GM12878 (cell line): ENCODE measurements around the gene CACNA1A. TPM values are rescaled to one million over a fixed set of nuclear protein-coding genes. Genes with fewer than 3 reads are reported as not detected.

ENCODE experiments used
- ATAC-seq: fragments of 200-7000 bp; cut with Tn5 transposase; 3 replicates; pipeline ENCODE4 v1.9.1; 2020; ENCODE audit warnings: mild to moderate bottlenecking, moderate library complexity
- BruUV-seq: library from RNA; stranded (reverse); fragments of 400-500 nt; replicated peaks from 2 replicates; lab custom pipeline; 2021; lab: Mats Ljungman, UMichigan
- CTCF ChIA-PET: fragments of 300-600 bp; sonication (Branson Sonifier 250); formaldehyde crosslinking; extraction: SDS; loops from one replicate; lab custom pipeline; 2021; ENCODE audit warnings: inconsistent platforms; lab: Yijun Ruan, JAX
- POLR2A ChIA-PET: fragments of 350-600 bp; formaldehyde crosslinking; extraction: SDS; loops from one replicate; lab custom pipeline; 2021; ENCODE audit warnings: inconsistent platforms; lab: Charles Lee
- RAD21 ChIA-PET: fragments of 300-600 bp; sonication (Branson Sonifier 250); formaldehyde crosslinking; loops from one replicate; lab custom pipeline; 2023; ENCODE audit warnings: antibody characterized with exemption; ENCODE audit not compliant: unreplicated experiment; lab: Charles Lee
- SMC1A ChIA-PET: fragments of 300-600 bp; sonication (Branson Sonifier 250); formaldehyde crosslinking; loops from one replicate; lab custom pipeline; 2023; ENCODE audit not compliant: unreplicated experiment, uncharacterized antibody; lab: Charles Lee
- DNase-seq: peaks from one replicate; pipeline ENCODE4 v3.0.0-alpha.2; 2011; ENCODE audit warnings: low read depth, low spot score
- FAIRE-seq: peaks from 3 replicates; lab custom pipeline; 2011; peaks lifted over from hg19 to GRCh38; lab: Jason Lieb, UNC
- H2AFZ ChIP-seq: 2 replicates; pipeline ENCODE4 v1.6.0; 2011; ENCODE audit warnings: low read depth, low read length, control low read depth; ENCODE audit not compliant: control insufficient read depth
- H3K27ac ChIP-seq: 2 replicates; pipeline ENCODE4 v1.5.1; 2011; ENCODE audit warnings: control low read depth; ENCODE audit not compliant: control insufficient read depth, insufficient read depth
- H3K27me3 ChIP-seq, 2 experiments: replicated peaks in 1 of 2; 2 replicates each; pipeline versions ENCODE4 v1.6.0 to v1.6.1; 2011; ENCODE audit warnings: low read length in 1 of 2; ENCODE audit not compliant: control insufficient read depth in 2 of 2, insufficient read depth in 2 of 2
- H3K36me3 ChIP-seq, 2 experiments: 2 replicates each; pipeline ENCODE4 v1.5.1; 2011; ENCODE audit warnings: low read length in 1 of 2; ENCODE audit not compliant: control insufficient read depth in 2 of 2, insufficient read depth in 2 of 2
- H3K4me1 ChIP-seq: 2 replicates; pipeline ENCODE4 v1.6.1; 2011; ENCODE audit warnings: mild to moderate bottlenecking, low read length, moderate library complexity, mixed read lengths; ENCODE audit not compliant: control insufficient read depth, insufficient read depth
- H3K4me2 ChIP-seq: 2 replicates; pipeline ENCODE4 v1.6.0; 2011; ENCODE audit warnings: control low read depth; ENCODE audit not compliant: control insufficient read depth, insufficient read depth
- H3K4me3 ChIP-seq: fragments of 200-600 bp; sonication (generic); 2 replicates; pipeline ENCODE4 v1.5.1; 2016
- H3K79me2 ChIP-seq: 2 replicates; pipeline ENCODE4 v1.6.0; 2011; ENCODE audit warnings: low read length; ENCODE audit not compliant: control insufficient read depth, insufficient read depth
- H3K9ac ChIP-seq: 2 replicates; pipeline ENCODE4 v1.8.0; 2011; ENCODE audit warnings: low read length, control low read depth, mixed read lengths; ENCODE audit not compliant: control insufficient read depth, insufficient read depth
- H3K9me3 ChIP-seq: replicated peaks from 3 replicates; pipeline ENCODE4 v1.5.1; 2011; ENCODE audit warnings: mild to moderate bottlenecking, low read length; ENCODE audit not compliant: control insufficient read depth, insufficient read depth
- H4K20me1 ChIP-seq: 2 replicates; pipeline ENCODE4 v1.6.0; 2011; ENCODE audit not compliant: control insufficient read depth, insufficient read depth
- EP300 ChIP-seq, 2 experiments: fragments of 150-350 bp in 1 of 2; IDR thresholded peaks; 2 replicates each; pipeline ENCODE4 v1.6.1; 2011 to 2012; ENCODE audit warnings: low read depth in 2 of 2, low read length in 2 of 2, borderline replicate concordance in 1 of 2, improper control_type of control experiment in 1 of 2, inconsistent platforms in 1 of 2; ENCODE audit not compliant: control insufficient read depth in 1 of 2
- MEF2A ChIP-seq: IDR thresholded peaks from 2 replicates; pipeline ENCODE4 v1.6.1; 2011; ENCODE audit warnings: low read depth, mild to moderate bottlenecking, low read length, moderate library complexity; ENCODE audit not compliant: insufficient read depth
- SMARCA5 ChIP-seq: fragments of 450-650 bp; IDR thresholded peaks from 2 replicates; pipeline ENCODE4 v1.6.1; 2017; ENCODE audit warnings: mild to moderate bottlenecking
- WRNIP1 ChIP-seq: IDR thresholded peaks from 2 replicates; pipeline ENCODE4 v1.6.1; 2011; ENCODE audit warnings: low read depth, low read length, improper control_type of control experiment, borderline replicate concordance
- WGBS: methylation state at CpG from one replicate; pipeline ENCODE4 v1.1.6; 2016; ENCODE audit warnings: low lambda C conversion rate; ENCODE audit not compliant: insufficient replicate concordance, insufficient coverage; ENCODE audit errors: missing lambda C conversion rate; 5-methylcytosine and 5-hydroxymethylcytosine counted together
- in situ Hi-C: fragments of 300-500 bp; cut with MboI; formaldehyde crosslinking; loops from 9 replicates; pipeline ENCODE4 v1.14.3; 2018; ENCODE audit warnings: mixed read lengths
- intact Hi-C: fragments of 100-400 bp; cut with micrococcal nuclease; formaldehyde crosslinking; loops from one replicate; pipeline ENCODE4 v1.14.2; 2022; ENCODE audit not compliant: unreplicated experiment
- polyA plus RNA-seq, 11 experiments: library from polyadenylated mRNA; depleted of rRNA in 4 of 11; unstranded in 6 of 11; stranded (reverse) in 5 of 11; fragments of >200 nt; fragmentation: Nextera tagmentation in 4 of 11; fragmentation: Illumina TruSeq in 1 of 11; extraction: Ambion mirVana in 4 of 11; extraction: Trizol in 1 of 11; gene quantifications; 1 replicate in 1 of 11; 2 replicates in 10 of 11; pipeline versions ENCODE4 v1.2.1 to v1.2.3, GENCODE V29; 2011 to 2016; ENCODE audit warnings: inconsistent platforms in 2 of 11, missing spikeins in 2 of 11, low read depth in 1 of 11
- total RNA-seq, 4 experiments: library from RNA; depleted of rRNA in 3 of 4; stranded (reverse); fragments of >200 nt in 3 of 4; fragmentation: Illumina TruSeq in 1 of 4; extraction: Trizol in 1 of 4; gene quantifications; 2 replicates each; pipeline versions ENCODE4 v1.2.1 to v1.2.3, GENCODE V29; 2013 to 2021
- TF ChIP-seq, protein P1 (sequence below): fragments of 450-650 bp; IDR thresholded peaks from 2 replicates; pipeline ENCODE4 v1.6.1; 2014; ENCODE audit warnings: mild to moderate bottlenecking
- TF ChIP-seq, protein P2 (sequence below): fragments of 450-650 bp; formaldehyde crosslinking; IDR thresholded peaks from 2 replicates; pipeline ENCODE4 v1.5.0; 2022; ENCODE audit warnings: mild to moderate bottlenecking, missing genetic modification characterization

The CACNA1A gene
- total and polyA plus RNA-seq, 10 of the 15 experiments (the other 5 are each of a cell fraction or from before 2014, with no cell fraction given), result 1.1 to 4.4 (median 2.5) TPM

DNA sequence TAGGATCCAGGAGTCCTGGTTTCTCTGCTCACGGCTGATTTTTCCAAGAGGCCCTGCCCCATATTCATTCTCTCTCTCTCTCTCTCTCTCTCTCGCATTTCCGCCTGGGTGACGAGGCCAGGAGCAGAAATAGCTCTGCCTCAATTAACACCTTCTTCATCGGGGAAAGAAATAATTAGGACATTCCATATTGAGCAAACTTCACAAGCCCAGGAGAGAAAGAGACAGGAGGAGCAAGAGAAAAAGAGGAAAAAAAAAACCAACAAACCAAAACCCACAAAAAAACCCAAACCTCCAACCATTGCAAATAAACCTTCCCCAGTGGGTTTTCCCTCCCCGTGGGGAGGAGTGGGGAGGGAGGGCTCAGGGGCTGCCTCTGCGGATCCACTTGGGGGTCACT, 143.0 kb downstream of the CACNA1A start:
- Histone ChIP-seq H2AFZ (no peak overlapping the region), H3K79me2 (no peaks in the 10 kb centered on the region), H3K36me3 (no peaks in the 10 kb centered on the region), H3K4me1 (no peaks in the 10 kb centered on the region), H3K4me3 (no peak overlapping the region), H3K4me2 (no peak overlapping the region), H3K27me3 (no peaks in the 10 kb centered on the region), H4K20me1 (no peaks in the 10 kb centered on the region), H3K27ac (no peak overlapping the region), H3K9ac (no peak overlapping the region), H3K9me3 (no peaks in the 10 kb centered on the region)
- TF ChIP-seq SMARCA5 (no peak), WRNIP1 (no peak), MEF2A (no peak), EP300 (IDR thresholded peaks at IDR 0.05; ENCODE audit: borderline replicate concordance in 1 of 2, control insufficient read depth in 1 of 2, low read depth in 2 of 2, low read length in 2 of 2) (no peak)
- TF ChIP-seq, protein P1, sequence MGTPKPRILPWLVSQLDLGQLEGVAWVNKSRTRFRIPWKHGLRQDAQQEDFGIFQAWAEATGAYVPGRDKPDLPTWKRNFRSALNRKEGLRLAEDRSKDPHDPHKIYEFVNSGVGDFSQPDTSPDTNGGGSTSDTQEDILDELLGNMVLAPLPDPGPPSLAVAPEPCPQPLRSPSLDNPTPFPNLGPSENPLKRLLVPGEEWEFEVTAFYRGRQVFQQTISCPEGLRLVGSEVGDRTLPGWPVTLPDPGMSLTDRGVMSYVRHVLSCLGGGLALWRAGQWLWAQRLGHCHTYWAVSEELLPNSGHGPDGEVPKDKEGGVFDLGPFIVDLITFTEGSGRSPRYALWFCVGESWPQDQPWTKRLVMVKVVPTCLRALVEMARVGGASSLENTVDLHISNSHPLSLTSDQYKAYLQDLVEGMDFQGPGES, result no peak
- TF ChIP-seq, protein P2, sequence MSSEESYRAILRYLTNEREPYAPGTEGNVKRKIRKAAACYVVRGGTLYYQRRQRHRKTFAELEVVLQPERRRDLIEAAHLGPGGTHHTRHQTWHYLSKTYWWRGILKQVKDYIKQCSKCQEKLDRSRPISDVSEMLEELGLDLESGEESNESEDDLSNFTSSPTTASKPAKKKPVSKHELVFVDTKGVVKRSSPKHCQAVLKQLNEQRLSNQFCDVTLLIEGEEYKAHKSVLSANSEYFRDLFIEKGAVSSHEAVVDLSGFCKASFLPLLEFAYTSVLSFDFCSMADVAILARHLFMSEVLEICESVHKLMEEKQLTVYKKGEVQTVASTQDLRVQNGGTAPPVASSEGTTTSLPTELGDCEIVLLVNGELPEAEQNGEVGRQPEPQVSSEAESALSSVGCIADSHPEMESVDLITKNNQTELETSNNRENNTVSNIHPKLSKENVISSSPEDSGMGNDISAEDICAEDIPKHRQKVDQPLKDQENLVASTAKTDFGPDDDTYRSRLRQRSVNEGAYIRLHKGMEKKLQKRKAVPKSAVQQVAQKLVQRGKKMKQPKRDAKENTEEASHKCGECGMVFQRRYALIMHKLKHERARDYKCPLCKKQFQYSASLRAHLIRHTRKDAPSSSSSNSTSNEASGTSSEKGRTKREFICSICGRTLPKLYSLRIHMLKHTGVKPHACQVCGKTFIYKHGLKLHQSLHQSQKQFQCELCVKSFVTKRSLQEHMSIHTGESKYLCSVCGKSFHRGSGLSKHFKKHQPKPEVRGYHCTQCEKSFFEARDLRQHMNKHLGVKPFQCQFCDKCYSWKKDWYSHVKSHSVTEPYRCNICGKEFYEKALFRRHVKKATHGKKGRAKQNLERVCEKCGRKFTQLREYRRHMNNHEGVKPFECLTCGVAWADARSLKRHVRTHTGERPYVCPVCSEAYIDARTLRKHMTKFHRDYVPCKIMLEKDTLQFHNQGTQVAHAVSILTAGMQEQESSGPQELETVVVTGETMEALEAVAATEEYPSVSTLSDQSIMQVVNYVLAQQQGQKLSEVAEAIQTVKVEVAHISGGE (CRISPR knock-in tag), result no peak
- ChIA-PET CTCF (interaction anchor here (1.0 kb wide), 1 partner anchor 82 kb away, joined by 4 read pairs; no protein-coding TSS in a partner anchor), SMC1A (no interaction called here), RAD21 (no interaction called here), POLR2A (no interaction called here)
- DNase-seq, result no peak
- WGBS, result 27% methylated on average over 7 of the region's 7 CpGs
- intact Hi-C loops, result no loop called here
- no TSS peak for BruUV-seq
- no peak for ATAC-seq
- in situ Hi-C loops, result no loop called here
- FAIRE-seq, result no peak
